ENCODE results near the gene COL25A1. TPM values are rescaled to one million over a fixed set of nuclear protein-coding genes. Genes with fewer than 3 reads are reported as not detected.

Gene COL25A1
- total and polyA plus RNA-seq, 2 donors (not counting 3 experiments of a cell fraction or from before 2014, with no cell fraction given) = 0.21 to 3.5 TPM

DNA sequence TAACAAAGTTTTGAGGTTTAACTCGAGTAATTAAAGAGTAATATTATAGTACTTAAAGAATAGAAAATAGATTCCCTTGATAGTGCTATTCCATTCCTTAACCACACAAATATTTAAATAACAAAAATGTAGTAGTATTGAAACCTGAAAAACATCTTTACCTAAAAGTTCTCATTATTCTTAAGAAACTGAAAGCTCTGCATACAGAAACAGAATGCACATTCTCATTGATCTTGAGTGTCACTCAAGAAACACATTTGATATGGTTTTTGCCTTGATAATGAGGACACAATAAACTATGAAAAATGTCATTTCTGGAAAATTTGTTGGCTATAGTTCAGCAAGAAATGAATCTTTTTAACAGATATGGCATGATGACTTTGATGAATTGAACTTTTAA is 268.5 kb downstream of the COL25A1 start:
- no peak overlapping the region for H3K9ac ChIP-seq (replicated peaks; ENCODE audit: extremely low read depth, insufficient read depth, low read length)
- H3K36me3 ChIP-seq (ENCODE audit: control insufficient read depth in 2 of 2, extremely low read depth in 1 of 2, insufficient read depth in 2 of 2, low read length in 2 of 2) = no peaks in the 10 kb centered on the region
- dilution Hi-C loops (cut with MboI; ENCODE audit: extremely low pct_ligation_motif_present, low sequenced_read_pairs) (no loop called here), intact Hi-C loops (cut with micrococcal nuclease) (no loop called here)
- H3K27me3 ChIP-seq (ENCODE audit: control insufficient read depth in 2 of 2, insufficient read depth in 2 of 2, low read length in 2 of 2) = no peaks in the 10 kb centered on the region
- no peak overlapping the region for H3K4me2 ChIP-seq (ENCODE audit: insufficient read depth, low read length)
- no peak overlapping the region for H2AFZ ChIP-seq (ENCODE audit: low read depth, low read length)
- BruUV-seq (replicated peaks) = no TSS peak
- POLR2A ChIA-PET = no interaction called here
- H3K27ac ChIP-seq (ENCODE audit: insufficient read depth, low read depth, low read length) = no peak overlapping the region
- H4K20me1 ChIP-seq (replicated peaks; ENCODE audit: control insufficient read depth, extremely low read depth, insufficient read depth, low read length) = no peaks in the 10 kb centered on the region
- no peaks in the 10 kb centered on the region for H3K9me3 ChIP-seq (replicated peaks; ENCODE audit: control insufficient read depth, insufficient read depth, low read length)
- no peaks in the 10 kb centered on the region for H3K79me2 ChIP-seq (ENCODE audit: control insufficient read depth, insufficient read depth, low read length)
- no peak overlapping the region for H3K4me3 ChIP-seq (replicated peaks in 1 of 3; ENCODE audit: insufficient read depth in 1 of 3, low read depth in 1 of 3, low read length in 3 of 3)
- FAIRE-seq = no peak
- H3K4me1 ChIP-seq (ENCODE audit: control insufficient read depth, extremely low read depth, insufficient read depth, low read length) = peaks cover 9% of the 10 kb centered on the region
- H3K9me1 ChIP-seq (replicated peaks; ENCODE audit: control insufficient read depth, extremely low read depth, insufficient read depth, low read length) = no peaks in the 10 kb centered on the region
- TF ChIP-seq, protein P1, sequence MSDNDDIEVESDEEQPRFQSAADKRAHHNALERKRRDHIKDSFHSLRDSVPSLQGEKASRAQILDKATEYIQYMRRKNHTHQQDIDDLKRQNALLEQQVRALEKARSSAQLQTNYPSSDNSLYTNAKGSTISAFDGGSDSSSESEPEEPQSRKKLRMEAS (IDR thresholded peaks at IDR 0.05; ENCODE audit: insufficient read depth, insufficient read length) = no peak
- TF ChIP-seq POLR2A (IDR thresholded peaks at IDR 0.05; ENCODE audit: low read depth, low read length) (no peak), JUN (IDR thresholded peaks at IDR 0.05; ENCODE audit: borderline replicate concordance, insufficient read depth, insufficient read length, low read depth) (no peak), MYC (IDR thresholded peaks at IDR 0.05; ENCODE audit: low read depth, low read length) (no peak), FOS (IDR thresholded peaks at IDR 0.05; ENCODE audit: borderline replicate concordance, insufficient read depth, low read length) (no peak), GATA2 (IDR thresholded peaks at IDR 0.05; ENCODE audit: insufficient read depth, insufficient read length, low read depth, low read length) (no peak), CTCF (IDR thresholded peaks at IDR 0.05; ENCODE audit: extremely low read depth in 1 of 2, insufficient read depth in 1 of 2, low read depth in 1 of 2, low read length in 2 of 2) (no peak), EZH2 (IDR thresholded peaks at IDR 0.05; ENCODE audit: borderline replicate concordance, low read depth, low read length, severe bottlenecking) (no peak), POLR2AphosphoS5 (IDR thresholded peaks at IDR 0.05; ENCODE audit: insufficient read depth, low read depth, low read length) (no peak)
- CTCF ChIA-PET = no interaction called here
- no peak for DNase-seq (ENCODE audit: low read depth, low spot score)
